Raji (cell line): Measurements from ENCODE around the gene PUS7L.

ENCODE experiments used
- POLR2A ChIP-seq: IDR thresholded peaks from 2 replicates; pipeline ENCODE4 v1.6.1; 2011; ENCODE audit warnings: low read depth, low read length, control low read depth; ENCODE audit not compliant: insufficient read depth

The PUS7L gene

GRCh38 chr12:43762596-43762995 lies 4.0 kb upstream of the PUS7L start:
- no peak for TF ChIP-seq POLR2A

- no peak for TF ChIP-seq POLR2A
These were observed 2.9 kb upstream of the PUS7L start for GRCh38 chr12:43761500-43761899.

DNA sequence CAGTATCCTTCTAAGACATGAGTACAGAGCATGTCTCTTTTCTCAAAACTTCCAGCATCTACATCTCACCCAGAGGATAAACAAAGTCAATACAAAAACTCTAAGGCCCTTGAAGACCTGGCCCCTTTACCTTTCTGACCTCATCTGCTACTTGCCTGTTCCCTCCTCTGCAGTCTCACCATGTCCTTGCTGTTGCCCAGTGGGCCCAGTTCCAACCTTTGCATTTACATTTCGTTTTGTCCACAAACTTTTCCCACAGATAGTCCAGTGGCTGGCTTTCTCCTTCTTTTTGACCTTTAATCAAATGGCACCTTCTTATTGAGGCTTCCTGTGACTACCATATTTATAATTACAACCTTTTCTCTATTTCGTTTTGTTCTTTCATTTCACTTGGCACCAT lies 1.8 kb upstream of the PUS7L start:
- no peak for TF ChIP-seq POLR2A

- TF ChIP-seq POLR2A = no peak
These were observed 303 bp downstream of the PUS7L start for GRCh38 chr12:43758247-43758727.

DNA sequence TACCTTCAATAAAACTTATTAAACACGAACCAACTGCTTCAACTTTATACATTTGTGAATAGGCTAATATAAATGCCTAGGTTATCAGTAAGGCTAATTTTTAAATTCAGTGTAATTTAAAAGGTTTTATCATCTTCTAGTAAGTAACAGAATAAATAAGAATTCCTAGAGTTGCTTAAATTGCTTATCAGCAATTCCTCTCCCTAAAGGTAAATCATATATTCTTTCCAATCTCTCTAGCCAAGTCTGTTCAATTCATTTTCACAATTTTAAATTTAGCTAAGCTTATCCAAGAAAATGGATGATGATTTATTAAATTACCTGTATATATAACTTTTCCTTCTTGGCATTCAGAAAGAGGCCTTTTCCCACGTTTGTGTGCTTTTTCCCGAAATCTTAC lies 4.6 kb downstream of the PUS7L start:
- TF ChIP-seq POLR2A = no peak

DNA sequence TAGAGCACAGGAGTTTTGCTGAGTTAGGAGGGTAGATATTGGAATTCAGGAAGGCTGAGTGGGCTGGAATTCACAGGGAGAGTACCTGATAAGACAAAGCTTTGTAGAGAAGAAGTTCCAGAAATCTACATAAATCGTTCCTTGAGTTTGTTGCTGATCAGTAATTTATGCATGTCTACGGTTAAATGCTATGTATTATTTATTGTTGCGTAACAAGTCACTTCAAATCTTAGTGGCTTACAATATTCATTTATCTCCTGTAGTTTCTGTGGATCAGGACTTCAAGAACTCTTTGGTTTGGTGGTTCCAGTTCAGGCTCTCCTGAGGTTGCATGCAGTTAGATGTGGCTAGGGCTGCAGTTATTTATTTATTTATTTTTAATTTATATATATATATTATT lies 7.8 kb downstream of the PUS7L start:
- TF ChIP-seq POLR2A = no peak

GRCh38 chr12:43749016-43749415 lies 9.6 kb downstream of the PUS7L start:
- TF ChIP-seq POLR2A = no peak

DNA sequence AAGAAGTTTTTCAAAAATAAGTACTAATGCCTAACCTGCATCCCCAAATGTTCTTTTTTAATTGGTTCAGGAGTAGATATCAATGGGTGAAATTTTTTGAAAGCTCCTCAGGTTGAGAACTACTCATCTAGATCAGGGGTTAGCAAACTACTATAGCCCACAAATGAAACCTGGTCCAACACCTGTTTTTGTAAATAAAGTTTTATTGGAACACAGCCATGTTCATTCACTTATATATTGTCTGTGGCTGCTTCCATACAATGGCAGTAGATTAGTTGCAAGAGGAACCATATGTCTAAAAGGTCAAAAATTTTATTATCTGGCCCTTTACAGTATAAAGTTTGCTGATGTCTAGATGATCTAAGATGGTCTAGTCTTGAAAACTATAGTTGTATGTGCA lies 13.8 kb downstream of the PUS7L start:
- TF ChIP-seq POLR2A = no peak

GRCh38 chr12:43742106-43742505 lies 16.5 kb downstream of the PUS7L start:
- no peak for TF ChIP-seq POLR2A

DNA sequence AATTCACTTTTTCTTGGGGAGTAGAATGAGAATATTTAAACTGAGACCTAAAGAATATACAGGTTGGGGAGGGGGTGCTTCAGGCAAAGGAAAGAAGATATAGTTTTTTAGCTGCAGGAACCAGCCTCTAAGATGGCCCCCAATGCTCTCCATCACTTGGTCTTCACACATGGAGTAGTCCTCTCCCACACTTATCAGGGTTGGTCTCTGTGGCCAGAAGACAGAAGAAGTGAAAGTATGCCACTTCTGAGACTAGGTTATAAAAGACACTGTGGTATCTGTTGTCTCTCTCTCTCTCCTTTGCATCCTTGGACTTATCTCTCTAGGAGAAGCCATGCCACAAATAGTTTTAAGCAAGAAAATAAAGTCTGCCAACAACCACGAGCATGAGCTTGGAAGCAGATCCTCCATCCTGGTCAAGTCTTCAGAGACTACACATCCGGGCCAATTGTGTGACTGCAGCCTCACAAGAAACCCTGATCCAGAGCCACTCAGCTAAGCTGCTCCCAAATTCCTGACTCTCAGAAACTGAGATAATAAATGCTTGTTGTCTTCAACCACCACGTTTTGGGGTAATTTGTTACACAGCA lies 18.0 kb downstream of the PUS7L start:
- TF ChIP-seq POLR2A = no peak

DNA sequence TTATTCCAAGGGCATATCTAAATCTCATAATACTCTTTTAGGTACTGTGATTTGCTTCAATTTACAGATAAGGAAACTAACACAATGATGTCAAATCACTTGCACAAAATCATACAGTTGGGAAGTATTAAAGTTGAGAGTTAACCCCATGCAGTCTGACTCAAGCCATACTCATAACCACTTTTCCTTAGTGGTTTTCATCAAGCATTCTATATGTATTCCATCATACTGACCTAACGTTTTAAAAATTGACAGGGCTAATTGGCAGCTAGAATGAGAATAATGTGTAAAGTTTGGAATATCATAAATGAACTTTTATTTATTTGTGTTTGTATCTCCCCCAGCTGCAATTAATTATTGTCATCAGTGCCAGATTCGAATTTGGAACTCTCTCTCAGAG lies 20.9 kb downstream of the PUS7L start:
- TF ChIP-seq POLR2A = no peak

- no peak for TF ChIP-seq POLR2A
These were observed 21.6 kb downstream of the PUS7L start for GRCh38 chr12:43736927-43737440.

- no peak for TF ChIP-seq POLR2A
These were observed 24.9 kb downstream of the PUS7L start for GRCh38 chr12:43733687-43734086.

DNA sequence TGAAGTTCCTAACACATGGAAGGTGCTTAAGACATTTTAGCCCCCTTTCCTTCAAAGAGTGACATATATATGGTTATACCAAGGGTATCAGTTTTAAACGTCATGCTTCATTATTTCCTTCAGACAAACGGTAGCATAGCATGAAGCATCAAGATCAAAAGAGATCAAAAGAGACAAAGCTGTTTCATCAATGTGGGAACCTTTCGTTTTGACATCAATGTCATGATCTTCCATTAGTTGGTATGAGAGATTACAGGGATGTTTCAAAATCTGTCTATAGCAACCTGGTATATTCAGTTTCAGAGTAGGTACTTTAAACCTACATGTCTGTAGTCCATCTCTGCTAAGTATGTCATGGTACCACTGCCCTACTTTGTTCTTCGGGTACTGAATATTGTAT lies 28.3 kb downstream of the PUS7L start:
- no peak for TF ChIP-seq POLR2A

GRCh38 chr12:43728698-43729097 lies 29.9 kb downstream of the PUS7L start:
- TF ChIP-seq POLR2A = no peak

DNA sequence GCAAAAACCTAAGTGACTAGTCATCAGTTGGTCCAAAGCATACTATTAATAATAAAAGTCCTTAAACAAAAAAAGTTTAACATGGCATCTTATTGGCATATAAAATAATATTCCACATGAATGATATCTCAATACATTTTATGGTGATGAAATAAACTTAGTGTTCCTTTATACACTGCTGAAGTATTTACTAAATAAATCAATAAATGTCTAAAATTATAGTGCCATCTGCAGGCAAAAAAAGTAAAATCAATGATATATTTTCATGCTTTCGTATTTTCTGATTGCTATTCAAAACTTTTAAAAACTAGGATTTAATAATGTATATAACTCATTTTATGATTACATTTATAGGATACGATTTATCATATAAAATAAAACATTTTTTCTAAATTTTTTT lies 30.5 kb downstream of the PUS7L start:
- no peak for TF ChIP-seq POLR2A

GRCh38 chr12:43723134-43723533 lies 35.5 kb downstream of the PUS7L start:
- TF ChIP-seq POLR2A = no peak
